ENCODE results near the gene ATP12A.
"Not testable (repeated sequence)": the region's sequence is repeated elsewhere in the genome, so short reads cannot be mapped to it uniquely, and the experiment has no call there.

The ATP12A gene

DNA sequence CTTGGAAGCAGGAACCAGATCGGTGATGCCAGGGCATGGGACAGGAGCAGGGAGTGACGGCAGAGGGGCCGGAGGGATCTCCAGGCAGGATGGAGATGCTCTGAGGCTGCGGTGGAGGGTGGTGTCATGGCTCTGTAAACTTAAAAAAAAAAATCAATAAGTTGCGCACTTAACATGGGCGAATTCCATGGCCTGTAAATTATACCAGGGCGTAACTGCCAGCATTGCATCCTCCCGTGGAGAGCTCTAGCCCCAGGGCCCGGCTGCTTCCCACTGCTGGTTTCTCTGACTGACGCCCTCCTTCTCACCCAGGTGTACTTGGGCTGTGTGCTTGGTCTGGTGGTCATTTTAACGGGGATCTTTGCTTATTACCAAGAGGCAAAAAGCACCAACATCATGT, 8.7 kb downstream of the ATP12A start:
- DNase-seq (ENCODE audit: low spot score), result no peak

- DNase-seq (ENCODE audit: low spot score), result no peak
These were observed 11.2 kb downstream of the ATP12A start for GRCh38 chr13:24691381-24691780.

GRCh38 chr13:24692561-24692960, 12.4 kb downstream of the ATP12A start:
- no peak for DNase-seq (ENCODE audit: low spot score)

GRCh38 chr13:24693862-24694471, 13.8 kb downstream of the ATP12A start:
- peak; percentile 78 for DNase-seq (ENCODE audit: low spot score)

DNA sequence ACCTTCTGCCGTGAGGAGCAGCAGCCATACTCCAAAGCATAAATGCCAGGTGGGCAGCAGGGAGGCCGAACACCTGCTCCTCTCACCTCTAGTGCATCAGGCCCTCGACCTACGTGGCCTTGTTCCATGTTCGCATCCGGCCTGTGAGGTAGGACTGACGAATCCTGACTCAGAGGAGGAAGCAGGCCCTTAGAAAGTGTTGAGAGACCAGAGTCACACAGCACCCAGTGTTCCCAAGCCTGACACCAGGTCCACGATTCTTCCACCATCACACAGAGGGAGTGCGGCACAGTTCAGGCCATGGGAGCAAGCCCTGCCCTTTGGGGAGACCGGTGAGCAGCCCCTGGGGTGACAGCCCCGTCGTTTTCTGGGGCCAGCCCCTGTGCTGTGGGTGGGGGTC, 14.7 kb downstream of the ATP12A start:
- DNase-seq (ENCODE audit: low spot score), result no peak

DNA sequence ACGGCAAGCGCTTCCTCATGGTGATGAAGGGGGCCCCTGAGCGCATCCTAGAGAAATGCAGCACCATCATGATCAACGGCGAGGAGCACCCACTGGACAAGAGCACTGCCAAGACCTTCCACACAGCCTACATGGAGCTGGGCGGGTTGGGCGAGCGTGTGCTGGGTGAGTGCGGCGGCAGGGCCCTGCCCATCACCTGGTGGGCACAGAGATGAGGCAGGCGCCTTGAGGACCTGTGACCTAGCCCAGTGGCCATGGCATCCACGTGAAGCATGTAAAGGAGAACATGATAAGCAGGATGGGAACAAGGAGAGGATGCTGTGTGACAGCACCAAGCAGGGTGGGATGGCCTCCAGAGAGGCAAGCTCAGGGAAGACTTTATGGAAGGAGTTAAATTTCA, 18.5 kb downstream of the ATP12A start:
- DNase-seq (ENCODE audit: low spot score), result no peak

DNA sequence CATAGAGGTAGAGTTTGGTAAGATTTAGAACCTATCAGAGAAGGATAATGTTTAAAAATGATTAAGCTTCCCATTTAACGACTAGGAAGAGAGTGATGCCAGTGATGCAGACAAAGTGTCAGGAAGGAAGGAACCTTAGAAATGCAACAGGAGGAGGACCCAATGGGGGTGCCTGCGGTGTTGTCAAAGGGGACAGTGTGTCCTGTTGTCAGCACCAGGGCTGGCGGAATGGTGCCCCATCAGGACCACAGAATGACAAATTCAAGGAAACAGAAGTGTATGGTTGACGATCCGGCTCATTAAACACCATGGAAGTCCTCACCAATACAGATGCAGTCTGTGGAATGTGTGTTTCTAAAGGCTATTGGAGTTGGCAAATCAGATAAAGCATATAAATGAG, 19.3 kb downstream of the ATP12A start:
- no peak for DNase-seq (ENCODE audit: low spot score)

DNA sequence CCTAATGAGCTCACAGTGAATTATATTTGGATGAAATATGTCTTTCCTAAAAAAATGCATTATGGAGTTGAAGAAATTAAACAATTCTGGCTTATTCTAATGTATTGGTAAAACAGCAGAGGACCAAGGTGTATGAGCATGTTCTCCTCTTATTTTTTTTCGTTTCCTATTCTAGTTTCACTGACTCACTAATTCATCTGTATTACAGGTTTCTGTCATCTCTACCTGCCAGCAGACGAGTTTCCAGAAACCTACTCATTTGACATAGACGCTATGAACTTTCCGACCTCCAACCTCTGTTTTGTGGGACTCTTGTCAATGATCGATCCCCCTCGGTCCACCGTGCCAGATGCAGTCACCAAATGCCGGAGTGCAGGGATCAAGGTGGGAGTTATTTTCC, 20.3 kb downstream of the ATP12A start:
- DNase-seq (ENCODE audit: low spot score), result no peak

DNA sequence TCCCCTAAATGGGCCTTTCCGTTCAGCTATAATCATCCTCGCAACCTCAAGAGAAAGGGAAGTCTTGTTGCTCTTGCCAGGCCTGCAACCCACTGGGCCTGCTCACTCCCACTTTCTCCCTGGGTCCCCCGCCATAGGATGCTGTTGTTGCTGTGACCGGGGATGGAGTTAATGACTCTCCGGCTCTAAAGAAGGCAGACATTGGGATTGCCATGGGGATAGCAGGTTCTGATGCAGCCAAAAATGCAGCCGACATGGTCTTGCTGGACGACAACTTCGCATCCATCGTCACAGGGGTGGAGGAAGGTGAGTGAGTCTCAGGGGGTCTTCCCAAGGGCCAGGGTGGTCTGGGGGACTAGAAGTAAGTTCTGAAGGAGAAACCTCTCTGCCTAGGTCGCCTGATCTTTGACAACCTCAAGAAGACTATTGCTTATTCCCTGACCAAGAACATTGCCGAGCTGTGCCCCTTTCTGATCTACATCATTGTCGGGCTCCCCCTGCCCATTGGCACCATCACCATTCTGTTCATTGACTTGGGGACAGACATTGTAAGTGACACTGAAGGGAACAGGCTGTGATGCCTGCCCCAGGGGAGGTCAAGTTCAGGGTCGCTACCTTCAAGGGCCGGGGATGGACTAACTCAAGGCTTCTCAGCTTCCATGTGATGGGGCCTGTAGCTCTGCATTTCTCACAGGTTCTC, 26.8 kb downstream of the ATP12A start:
- no peak for DNase-seq (ENCODE audit: low spot score)

DNA sequence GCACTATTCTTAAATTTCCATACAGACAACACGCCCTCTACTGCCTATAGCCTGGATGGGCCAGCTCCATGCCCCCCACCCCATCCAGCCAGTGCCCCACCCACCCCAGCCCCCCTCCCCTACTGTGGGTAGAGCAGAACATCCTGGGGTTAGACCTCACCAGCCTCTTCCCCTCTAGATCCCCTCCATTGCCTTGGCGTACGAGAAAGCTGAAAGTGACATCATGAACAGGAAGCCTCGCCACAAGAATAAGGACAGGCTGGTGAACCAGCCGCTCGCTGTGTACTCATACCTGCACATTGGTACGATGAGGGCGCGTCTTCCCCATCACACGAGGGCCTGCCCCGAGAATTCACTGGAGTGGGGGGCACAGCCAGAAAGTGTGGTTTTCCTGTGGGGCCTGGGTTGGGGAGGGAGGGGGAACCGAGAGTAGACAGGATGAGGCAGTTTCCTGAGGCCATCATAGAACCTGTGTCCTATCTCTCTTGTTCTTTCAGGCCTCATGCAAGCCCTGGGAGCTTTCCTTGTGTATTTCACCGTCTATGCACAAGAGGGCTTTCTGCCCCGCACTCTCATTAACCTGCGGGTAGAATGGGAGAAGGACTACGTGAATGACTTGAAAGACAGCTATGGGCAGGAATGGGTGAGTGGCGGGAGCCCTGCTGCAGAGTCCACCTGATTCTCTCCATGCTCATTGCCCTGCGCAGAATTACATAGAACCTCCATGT, 29.1 kb downstream of the ATP12A start:
- DNase-seq (ENCODE audit: low spot score), result no peak

DNA sequence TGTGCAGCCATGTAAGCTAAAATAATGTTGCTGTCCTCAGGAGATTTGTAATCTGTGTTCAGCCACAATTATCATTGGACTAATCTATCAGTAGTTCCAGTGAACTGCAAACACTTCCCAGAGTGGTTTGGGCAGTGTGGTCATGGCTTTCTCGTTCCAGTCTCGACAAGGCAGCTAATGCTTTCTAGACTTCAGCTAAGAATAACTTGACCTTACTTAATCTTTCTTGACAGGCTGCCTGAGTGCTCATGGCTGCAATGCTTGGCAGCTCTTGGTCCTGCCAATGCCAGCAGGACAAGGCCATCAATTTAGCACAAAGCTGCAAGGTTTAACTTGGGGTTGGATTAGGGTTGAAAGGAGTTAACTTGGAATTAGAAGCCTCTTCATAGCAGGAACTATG, 32.8 kb downstream of the ATP12A start:
- no peak for DNase-seq (ENCODE audit: low spot score)

DNA sequence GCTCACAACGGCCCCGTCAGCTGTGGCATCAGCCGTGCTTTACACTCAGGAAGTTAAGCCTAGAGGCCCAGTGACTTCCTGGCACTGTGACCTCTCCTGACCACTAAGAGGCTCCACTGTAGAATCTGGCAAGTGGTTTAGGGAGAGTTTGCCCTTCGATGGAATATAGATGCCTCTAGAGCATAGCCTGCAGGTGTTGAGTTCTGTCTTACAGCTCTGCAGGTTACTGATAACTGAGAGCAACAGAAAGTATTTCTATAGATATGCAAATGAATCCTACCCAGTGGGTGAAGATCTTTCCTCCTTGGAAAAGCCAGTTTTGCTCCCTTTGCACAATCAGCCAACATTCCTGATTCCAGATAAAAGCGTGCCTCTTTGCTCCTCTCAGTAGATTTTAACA, 35.8 kb downstream of the ATP12A start:
- DNase-seq (ENCODE audit: low spot score), result peak; percentile 14

DNA sequence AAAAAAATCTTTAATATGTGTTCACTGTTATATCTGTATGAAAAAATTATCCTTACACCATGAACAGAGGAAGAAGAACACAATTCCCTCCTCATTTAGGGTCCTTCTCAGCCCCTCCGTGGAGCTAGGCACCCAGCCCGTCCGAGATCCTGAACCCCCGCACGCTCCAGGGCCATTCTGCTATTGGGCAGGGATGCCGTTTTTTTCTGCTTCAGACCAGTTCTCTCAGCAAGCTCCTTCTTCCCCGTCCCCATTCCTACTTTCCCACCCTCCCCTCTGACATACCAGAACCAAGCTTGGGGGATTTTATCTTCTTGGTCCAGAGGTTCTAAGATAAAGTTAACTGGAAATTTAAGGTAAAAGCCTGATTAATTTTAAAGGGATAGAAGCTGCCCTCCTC, 36.2 kb downstream of the ATP12A start:
- DNase-seq (ENCODE audit: low spot score), result no peak

- DNase-seq (ENCODE audit: low spot score), result no peak
These were observed 37.0 kb downstream of the ATP12A start for GRCh38 chr13:24717217-24717616.

DNA sequence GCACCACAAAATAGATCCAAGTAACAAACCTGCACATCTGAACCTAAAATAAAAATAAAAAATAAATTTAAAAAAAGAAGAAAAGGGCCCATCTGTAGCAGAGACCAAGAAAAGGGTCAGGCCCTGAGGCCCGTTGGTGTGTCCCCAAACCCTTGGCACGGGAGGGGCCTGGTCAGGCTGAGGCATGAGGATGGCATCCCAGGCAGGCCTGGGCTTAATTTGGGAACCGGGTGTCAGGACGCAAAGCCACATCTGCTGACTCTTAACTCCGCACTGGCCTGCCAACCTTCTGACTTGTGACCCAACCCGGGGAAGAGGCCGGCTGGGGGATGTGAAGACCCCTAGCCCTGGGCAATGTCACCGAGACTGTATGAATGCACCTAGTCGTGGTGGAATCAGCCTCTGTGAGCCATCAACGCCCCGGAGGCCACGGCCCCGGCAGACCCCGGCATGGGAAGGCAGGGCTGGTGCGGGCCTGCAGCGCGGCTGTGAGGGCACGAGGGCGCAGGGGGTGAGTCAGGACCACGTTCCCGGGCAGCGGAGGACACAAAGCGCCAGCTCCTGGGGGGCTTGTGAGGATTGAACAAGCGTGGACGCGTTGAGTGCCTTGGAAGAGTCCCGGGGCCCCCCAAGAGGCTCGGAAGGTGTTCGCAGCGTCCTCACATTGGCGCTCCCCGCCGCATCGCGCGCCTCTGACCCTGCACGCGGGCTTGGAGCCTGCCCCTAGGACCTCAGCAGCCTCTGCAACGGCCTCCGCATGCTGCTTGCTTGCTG, 38.2 kb downstream of the ATP12A start:
- DNase-seq (ENCODE audit: low spot score), result no peak

- no peak for DNase-seq (ENCODE audit: low spot score)
These were observed 38.9 kb downstream of the ATP12A start for GRCh38 chr13:24719139-24719538.

- DNase-seq (ENCODE audit: low spot score), result no peak
These were observed 43.0 kb downstream of the ATP12A start for GRCh38 chr13:24723206-24723605.

DNA sequence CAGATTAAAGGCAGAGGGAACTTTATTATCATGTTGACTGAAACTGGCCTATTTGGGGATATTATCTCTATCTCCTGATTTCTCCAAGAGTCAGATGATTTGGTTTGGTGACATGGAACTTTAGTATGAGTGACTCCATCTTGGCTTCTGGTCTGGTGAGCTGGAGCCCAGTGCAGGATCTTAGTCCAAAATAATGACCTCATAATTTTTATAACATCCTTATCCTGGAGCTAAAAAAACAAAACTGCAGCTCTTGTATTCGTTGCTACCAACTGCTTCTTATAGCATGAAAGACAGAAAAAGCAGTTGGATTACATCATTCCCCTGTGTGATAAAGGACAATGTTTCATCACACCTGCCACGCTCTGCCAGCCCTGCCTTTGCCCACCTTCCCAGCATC, 44.5 kb downstream of the ATP12A start:
- no peak for DNase-seq (ENCODE audit: low spot score)

DNA sequence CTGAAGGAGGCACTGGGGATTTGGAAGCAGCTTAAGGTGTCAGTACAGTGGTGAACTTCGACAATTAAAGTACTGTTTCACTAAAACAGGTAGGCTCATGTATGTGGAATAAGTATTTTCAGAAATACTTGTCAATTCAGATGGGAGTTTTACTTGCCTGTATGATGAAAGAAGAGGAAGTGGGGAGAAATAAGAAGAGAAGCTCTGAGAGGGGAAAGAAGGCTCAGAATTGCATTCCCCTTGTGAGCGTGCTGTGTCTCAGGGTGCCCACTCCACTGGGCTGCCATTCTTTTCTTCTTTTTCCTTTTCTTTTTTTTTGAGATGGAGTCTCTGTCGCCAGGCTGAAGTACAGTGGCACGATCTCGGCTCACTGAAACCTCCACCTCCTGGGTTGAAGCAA, 45.2 kb downstream of the ATP12A start:
- no peak for DNase-seq (ENCODE audit: low spot score)

- peak; percentile 87 for DNase-seq (ENCODE audit: low spot score)
These were observed 47.8 kb downstream of the ATP12A start for GRCh38 chr13:24727731-24728601.

GRCh38 chr13:24730873-24731567, 50.8 kb downstream of the ATP12A start:
- DNase-seq (ENCODE audit: low spot score), result not testable (repeated sequence)

Measured in SW480 (cell line).